ENCODE measurements around the gene TMEM106B.

Gene TMEM106B

DNA sequence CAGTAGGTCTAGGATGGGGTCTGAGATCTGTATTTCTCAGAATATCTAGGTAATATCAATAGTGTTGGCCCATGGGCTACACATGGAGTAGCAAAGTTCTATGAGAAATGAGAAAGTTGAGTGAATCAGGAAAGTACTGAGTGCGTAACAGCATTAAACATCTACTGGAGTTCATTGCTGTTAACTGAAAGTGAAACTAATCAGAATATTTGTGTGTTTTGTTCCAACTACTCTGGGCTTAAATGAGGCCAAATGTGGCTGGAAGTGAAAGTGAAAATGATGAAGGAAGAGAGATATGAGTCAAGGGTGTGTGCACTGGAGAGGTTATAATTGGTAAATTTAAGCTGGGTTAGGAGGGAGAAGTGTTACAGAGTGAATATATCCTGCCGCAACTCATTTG, 46.5 kb downstream of the TMEM106B start:
- CTCF ChIA-PET, result no interaction called here
- TF ChIP-seq, protein P1, sequence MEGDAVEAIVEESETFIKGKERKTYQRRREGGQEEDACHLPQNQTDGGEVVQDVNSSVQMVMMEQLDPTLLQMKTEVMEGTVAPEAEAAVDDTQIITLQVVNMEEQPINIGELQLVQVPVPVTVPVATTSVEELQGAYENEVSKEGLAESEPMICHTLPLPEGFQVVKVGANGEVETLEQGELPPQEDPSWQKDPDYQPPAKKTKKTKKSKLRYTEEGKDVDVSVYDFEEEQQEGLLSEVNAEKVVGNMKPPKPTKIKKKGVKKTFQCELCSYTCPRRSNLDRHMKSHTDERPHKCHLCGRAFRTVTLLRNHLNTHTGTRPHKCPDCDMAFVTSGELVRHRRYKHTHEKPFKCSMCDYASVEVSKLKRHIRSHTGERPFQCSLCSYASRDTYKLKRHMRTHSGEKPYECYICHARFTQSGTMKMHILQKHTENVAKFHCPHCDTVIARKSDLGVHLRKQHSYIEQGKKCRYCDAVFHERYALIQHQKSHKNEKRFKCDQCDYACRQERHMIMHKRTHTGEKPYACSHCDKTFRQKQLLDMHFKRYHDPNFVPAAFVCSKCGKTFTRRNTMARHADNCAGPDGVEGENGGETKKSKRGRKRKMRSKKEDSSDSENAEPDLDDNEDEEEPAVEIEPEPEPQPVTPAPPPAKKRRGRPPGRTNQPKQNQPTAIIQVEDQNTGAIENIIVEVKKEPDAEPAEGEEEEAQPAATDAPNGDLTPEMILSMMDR (conservative IDR thresholded peaks at IDR 0.05; ENCODE audit: low read depth), result no peak
- POLR2A ChIA-PET (ENCODE audit: low non-redundant PET), result no interaction called here
- no peak for DNase-seq (ENCODE audit: low spot score)
- H3K27ac ChIP-seq, result no peak overlapping the region

DNA sequence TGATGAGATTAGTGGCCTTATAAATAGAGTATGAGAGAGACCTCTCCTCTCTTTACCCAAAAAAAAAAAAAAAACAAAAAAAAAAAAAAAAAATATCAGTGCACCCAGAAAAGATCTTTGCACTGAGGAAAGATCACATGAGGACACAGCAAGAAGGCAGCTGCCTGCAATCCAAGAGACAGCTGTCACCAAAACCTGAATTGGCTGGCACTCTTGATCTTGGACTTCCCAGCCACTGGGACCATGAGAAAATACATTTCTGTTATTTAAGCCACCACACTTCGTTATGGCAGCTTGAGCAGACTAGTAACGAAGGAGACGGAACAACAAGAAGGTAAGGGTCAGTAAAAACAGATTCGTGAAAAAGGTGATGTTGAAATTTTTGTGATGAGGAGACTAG, 47.0 kb downstream of the TMEM106B start:
- no peak overlapping the region for H3K27ac ChIP-seq
- ChIA-PET CTCF (no interaction called here), POLR2A (ENCODE audit: low non-redundant PET) (no interaction called here)
- TF ChIP-seq, protein P1 (conservative IDR thresholded peaks at IDR 0.05; ENCODE audit: low read depth), result no peak
- no peak for DNase-seq (ENCODE audit: low spot score)

DNA sequence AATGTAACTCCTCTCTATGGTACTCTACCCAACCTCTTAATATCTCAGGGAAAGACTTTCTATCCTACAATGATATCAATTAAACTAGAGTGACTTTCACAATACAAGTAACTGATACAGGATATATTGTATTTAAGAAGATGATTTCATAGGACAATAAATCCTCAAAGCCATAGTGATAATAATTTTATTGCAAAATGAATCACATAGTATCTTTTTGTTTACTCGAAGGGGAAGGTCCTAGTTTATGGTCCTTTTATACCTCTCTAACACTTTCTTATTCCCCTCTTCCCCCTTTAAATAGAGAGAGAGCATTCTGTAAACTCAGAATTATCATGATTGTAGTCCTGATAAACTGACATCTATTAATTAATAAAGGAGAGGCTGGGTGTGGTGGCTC, 56.4 kb downstream of the TMEM106B start:
- H3K27ac ChIP-seq, result no peak overlapping the region
- no peak for DNase-seq (ENCODE audit: low spot score)
- ChIA-PET POLR2A (ENCODE audit: low non-redundant PET) (no interaction called here), CTCF (no interaction called here)
- TF ChIP-seq, protein P1 (conservative IDR thresholded peaks at IDR 0.05; ENCODE audit: low read depth), result no peak

DNA sequence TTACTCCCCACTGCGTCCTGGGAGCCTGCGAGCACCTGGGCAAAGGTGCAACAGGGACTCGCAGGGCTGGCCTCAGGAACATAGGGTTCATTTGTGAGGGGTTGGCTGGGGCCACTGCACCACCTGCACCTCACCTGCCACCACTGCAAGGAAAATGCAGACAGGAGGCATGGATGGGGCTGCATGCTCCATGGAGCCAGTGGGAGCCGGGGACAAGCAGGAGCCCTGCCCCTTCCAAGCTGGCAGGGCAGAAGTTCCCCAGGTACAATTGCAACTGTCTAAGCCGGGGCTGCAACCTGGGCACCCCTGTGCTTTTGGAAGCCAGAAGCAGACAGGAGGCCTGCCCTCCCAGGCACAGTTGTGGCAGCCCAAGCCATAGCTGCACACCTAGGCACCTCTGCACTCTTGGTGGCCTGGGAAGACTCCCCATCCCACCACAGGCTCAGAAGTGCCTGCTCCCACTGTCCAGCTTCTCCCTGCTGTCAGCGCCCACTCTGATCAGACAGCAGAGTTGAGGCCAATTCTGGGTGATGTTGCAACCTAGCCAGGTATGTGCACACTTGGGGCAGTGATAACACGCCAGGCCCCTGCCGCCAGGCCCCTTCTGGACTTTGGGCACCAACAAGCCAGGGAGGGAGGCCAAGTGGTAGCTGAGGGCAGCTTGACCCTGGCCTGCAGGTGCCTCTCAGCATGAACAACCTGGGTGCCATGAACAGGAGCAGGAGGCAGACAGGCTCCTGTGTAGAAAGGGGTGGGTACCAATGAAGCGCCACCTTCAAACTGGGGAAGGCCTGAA, 58.2 kb downstream of the TMEM106B start:
- POLR2A ChIA-PET (ENCODE audit: low non-redundant PET), result no interaction called here
- DNase-seq (ENCODE audit: low spot score), result no peak
- TF ChIP-seq, protein P1 (conservative IDR thresholded peaks at IDR 0.05; ENCODE audit: low read depth), result no peak
- H3K27ac ChIP-seq, result no peak overlapping the region
- CTCF ChIA-PET, result no interaction called here

DNA sequence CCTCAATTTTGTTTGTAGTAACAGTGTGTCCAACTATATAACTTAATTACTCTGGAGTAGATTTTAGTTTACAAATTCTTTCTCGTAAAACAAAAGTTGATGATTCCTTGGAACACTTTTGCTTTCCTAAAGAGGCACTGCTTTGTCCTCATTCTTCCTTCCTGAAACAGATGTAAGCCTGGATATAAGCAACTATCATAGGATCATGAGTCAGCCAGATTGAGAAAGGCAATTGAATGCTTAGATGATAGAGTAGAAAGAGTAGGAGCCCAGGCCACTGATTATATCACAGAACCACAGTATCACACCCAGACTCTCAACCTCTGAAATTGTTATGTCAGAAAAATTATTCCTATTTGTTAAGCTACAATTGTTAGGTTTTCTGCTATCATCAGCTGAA, 69.9 kb downstream of the TMEM106B start:
- ChIA-PET CTCF (no interaction called here), POLR2A (ENCODE audit: low non-redundant PET) (no interaction called here)
- no peak for DNase-seq (ENCODE audit: low spot score)
- no peak overlapping the region for H3K27ac ChIP-seq
- TF ChIP-seq, protein P1 (conservative IDR thresholded peaks at IDR 0.05; ENCODE audit: low read depth), result no peak

DNA sequence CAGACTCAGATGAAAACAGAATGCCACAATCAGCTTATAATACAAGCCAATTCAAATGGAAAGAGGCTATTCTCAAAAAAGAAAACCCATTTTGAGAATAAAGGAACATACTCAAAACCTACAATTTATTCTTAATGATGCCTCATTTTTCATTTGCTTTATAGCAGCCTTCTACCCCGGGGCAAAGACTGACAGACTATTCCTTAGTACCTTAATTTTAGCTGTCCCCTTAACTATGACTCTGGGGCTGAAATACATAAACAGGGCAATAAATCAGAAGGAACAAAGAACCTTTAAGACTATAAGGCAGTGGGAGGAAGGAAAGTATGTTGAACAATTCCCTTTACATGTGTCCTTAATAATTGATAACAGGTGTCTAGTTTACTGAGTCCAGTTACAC, 76.8 kb downstream of the TMEM106B start:
- DNase-seq (ENCODE audit: low spot score), result no peak
- TF ChIP-seq, protein P1 (conservative IDR thresholded peaks at IDR 0.05; ENCODE audit: low read depth), result no peak
- ChIA-PET POLR2A (ENCODE audit: low non-redundant PET) (no interaction called here), CTCF (interaction anchor here (1.0 kb wide), 1 partner anchor 8 kb away, joined by 6 read pairs; no protein-coding TSS in a partner anchor)
- no peak overlapping the region for H3K27ac ChIP-seq
